Calu3 (cell line): ENCODE data around the gene PAX7. TPM values are rescaled to one million over a fixed set of nuclear protein-coding genes. Genes with fewer than 3 reads are reported as not detected.
A peak's percentile ranks its signal among the peaks of the same experiment; 100 is the strongest.

Experiments
- BruUV-seq: library from RNA; stranded (reverse); fragments of 400-500 nt; replicated peaks from 2 replicates; lab custom pipeline; 2021; lab: Mats Ljungman, UMichigan
- CTCF ChIA-PET: fragments of 300-600 bp; sonication (Branson Sonifier 250); formaldehyde crosslinking; loops from one replicate; lab custom pipeline; 2022; ENCODE audit warnings: antibody characterized with exemption; lab: Charles Lee
- DNase-seq: peaks from one replicate; pipeline ENCODE4 v3.0.0; 2022
- H3K27ac Mint-ChIP-seq: one replicate; pipeline ENCODE4 v1.8.0; 2022; ENCODE audit warnings: mixed read lengths; ENCODE audit not compliant: unreplicated experiment
- H3K27me3 Mint-ChIP-seq: one replicate; pipeline ENCODE4 v1.8.0; 2022; ENCODE audit warnings: mixed read lengths; ENCODE audit not compliant: unreplicated experiment
- H3K36me3 Mint-ChIP-seq: one replicate; pipeline ENCODE4 v1.8.0; 2022; ENCODE audit warnings: mild to moderate bottlenecking, moderate library complexity, mixed read lengths; ENCODE audit not compliant: insufficient read depth, unreplicated experiment
- H3K4me1 Mint-ChIP-seq: one replicate; pipeline ENCODE4 v1.8.0; 2022; ENCODE audit warnings: mild to moderate bottlenecking, low read depth, mixed read lengths; ENCODE audit not compliant: unreplicated experiment
- H3K4me3 Mint-ChIP-seq: one replicate; pipeline ENCODE4 v1.8.0; 2022; ENCODE audit warnings: mild to moderate bottlenecking, low read depth, moderate library complexity, mixed read lengths; ENCODE audit not compliant: unreplicated experiment
- H3K9me3 Mint-ChIP-seq: one replicate; pipeline ENCODE4 v1.8.0; 2022; ENCODE audit warnings: low read depth, mixed read lengths; ENCODE audit not compliant: unreplicated experiment
- CTCF ChIP-seq: fragments of 200-600 bp; IDR thresholded peaks from one replicate; pipeline ENCODE4 v1.8.0; 2022; ENCODE audit warnings: antibody characterized with exemption; ENCODE audit not compliant: unreplicated experiment
- intact Hi-C: fragments of 100-400 bp; cut with micrococcal nuclease; formaldehyde crosslinking; loops from one replicate; pipeline ENCODE4 v1.10.0; 2022; ENCODE audit not compliant: unreplicated experiment
- total RNA-seq: library from RNA; stranded (reverse); gene quantifications from 2 replicates; pipeline ENCODE4 v1.2.3, GENCODE V29; 2022

Gene PAX7
- total RNA-seq, 1 experiment from 2014 or later = not detected

- no peak for DNase-seq
- no peak overlapping the region for H3K4me3 Mint-ChIP-seq
- CTCF ChIA-PET = no interaction called here
- no peaks in the 10 kb centered on the region for H3K4me1 Mint-ChIP-seq
- intact Hi-C loops = no loop called here
- TF ChIP-seq CTCF = no peak
- BruUV-seq = no TSS peak
- no peaks in the 10 kb centered on the region for H3K36me3 Mint-ChIP-seq
- H3K9me3 Mint-ChIP-seq = no peaks in the 10 kb centered on the region
- no peak overlapping the region for H3K27ac Mint-ChIP-seq
- peaks cover 58% of the 10 kb centered on the region for H3K27me3 Mint-ChIP-seq
Measured at GRCh38 chr1:18588093-18588492, 42.6 kb upstream of the PAX7 start.

- no peaks in the 10 kb centered on the region for H3K4me1 Mint-ChIP-seq
- H3K36me3 Mint-ChIP-seq = no peaks in the 10 kb centered on the region
- CTCF ChIA-PET = no interaction called here
- no peak overlapping the region for H3K27ac Mint-ChIP-seq
- peaks cover 53% of the 10 kb centered on the region for H3K27me3 Mint-ChIP-seq
- no peak for TF ChIP-seq CTCF
- no peak overlapping the region for H3K4me3 Mint-ChIP-seq
- BruUV-seq = no TSS peak
- H3K9me3 Mint-ChIP-seq = no peaks in the 10 kb centered on the region
- intact Hi-C loops = no loop called here
- DNase-seq = no peak
Measured at GRCh38 chr1:18592368-18592767, 38.3 kb upstream of the PAX7 start.

GRCh38 chr1:18597160-18598042 lies 33.2 kb upstream of the PAX7 start:
- CTCF ChIA-PET = interaction anchor here (0.6 to 2.0 kb wide), 9 partner anchors 21 to 711 kb away, joined by 3 to 9 read pairs (median 6); no protein-coding TSS in a partner anchor
- no peak overlapping the region for H3K27ac Mint-ChIP-seq
- no peaks in the 10 kb centered on the region for H3K9me3 Mint-ChIP-seq
- no peak overlapping the region for H3K4me3 Mint-ChIP-seq
- H3K27me3 Mint-ChIP-seq = peaks cover 37% of the 10 kb centered on the region
- H3K36me3 Mint-ChIP-seq = no peaks in the 10 kb centered on the region
- peak; percentile 62 for DNase-seq
- intact Hi-C loops = loop anchor here (1.0 to 5.0 kb wide), 2 partner anchors 85 to 223 kb away; no protein-coding TSS in a partner anchor
- no peaks in the 10 kb centered on the region for H3K4me1 Mint-ChIP-seq
- TF ChIP-seq CTCF = peak; percentile 88
- no TSS peak for BruUV-seq

- DNase-seq = no peak
- Mint-ChIP-seq H3K27me3 (peaks cover 30% of the 10 kb centered on the region), H3K4me3 (no peak overlapping the region), H3K36me3 (no peaks in the 10 kb centered on the region), H3K9me3 (no peaks in the 10 kb centered on the region), H3K4me1 (no peaks in the 10 kb centered on the region), H3K27ac (no peak overlapping the region)
- no peak for TF ChIP-seq CTCF
- CTCF ChIA-PET = no interaction called here
- intact Hi-C loops = loop anchor here (5.0 kb wide), 1 partner anchor 83 kb away; no protein-coding TSS in a partner anchor
- no TSS peak for BruUV-seq
Measured at GRCh38 chr1:18599086-18599485, 31.6 kb upstream of the PAX7 start.
